Upper lobe of left lung (tissue), 4 donors: ENCODE measurements around the gene CMTM1.

Source experiments
- CTCF ChIP-seq, 6 experiments: fragments of 450-650 bp in 4 of 6; fragments of 200-600 bp in 2 of 6; sonication (generic) in 2 of 6; IDR thresholded peaks; one replicate each; pipeline ENCODE4 v1.5.1; 2016 to 2019; ENCODE audit warnings: antibody characterized with exemption in 6 of 6
- EP300 ChIP-seq, 4 donors: sonication (generic); formaldehyde crosslinking; IDR thresholded peaks; one replicate each; pipeline ENCODE4 v1.5.1; 2017; ENCODE audit warnings: antibody characterized with exemption in 4 of 4, control low read depth in 2 of 4
- POLR2A ChIP-seq, 4 donors: fragments of 450-650 bp; IDR thresholded peaks; one replicate each; pipeline ENCODE4 v1.5.1; 2016 to 2017; ENCODE audit warnings: antibody characterized with exemption in 4 of 4, mild to moderate bottlenecking in 2 of 4

GRCh38 chr16:66551788-66552285, 14.4 kb upstream of the CMTM1 start:
- TF ChIP-seq POLR2A (IDR thresholded peaks at IDR 0.05) (no peak), CTCF (IDR thresholded peaks at IDR 0.05) (no peak), EP300 (IDR thresholded peaks at IDR 0.05) (no peak)
